Endometrial microvascular endothelial cells (primary cell): Measurements from ENCODE around the gene GLIPR2. TPM values are rescaled to one million over a fixed set of nuclear protein-coding genes. Genes with fewer than 3 reads are reported as not detected.
"Not testable (repeated sequence)": the region's sequence is repeated elsewhere in the genome, so short reads cannot be mapped to it uniquely, and the experiment has no call there.

Source experiments
- in situ Hi-C: cut with HindIII; loops from 2 replicates; pipeline ENCODE4 v1.10.0; 2017; ENCODE audit warnings: low sequenced_read_pairs, low pct_unique_long_range_greater_than_20kb; ENCODE audit errors: inconsistent ontology term
- total RNA-seq: library from RNA; depleted of rRNA; stranded (reverse); fragments of >200 nt; gene quantifications from one replicate; pipeline ENCODE4 v1.2.3, GENCODE V29; 2015; ENCODE audit errors: inconsistent ontology term

GLIPR2 gene
- total RNA-seq = 35.7 TPM

DNA sequence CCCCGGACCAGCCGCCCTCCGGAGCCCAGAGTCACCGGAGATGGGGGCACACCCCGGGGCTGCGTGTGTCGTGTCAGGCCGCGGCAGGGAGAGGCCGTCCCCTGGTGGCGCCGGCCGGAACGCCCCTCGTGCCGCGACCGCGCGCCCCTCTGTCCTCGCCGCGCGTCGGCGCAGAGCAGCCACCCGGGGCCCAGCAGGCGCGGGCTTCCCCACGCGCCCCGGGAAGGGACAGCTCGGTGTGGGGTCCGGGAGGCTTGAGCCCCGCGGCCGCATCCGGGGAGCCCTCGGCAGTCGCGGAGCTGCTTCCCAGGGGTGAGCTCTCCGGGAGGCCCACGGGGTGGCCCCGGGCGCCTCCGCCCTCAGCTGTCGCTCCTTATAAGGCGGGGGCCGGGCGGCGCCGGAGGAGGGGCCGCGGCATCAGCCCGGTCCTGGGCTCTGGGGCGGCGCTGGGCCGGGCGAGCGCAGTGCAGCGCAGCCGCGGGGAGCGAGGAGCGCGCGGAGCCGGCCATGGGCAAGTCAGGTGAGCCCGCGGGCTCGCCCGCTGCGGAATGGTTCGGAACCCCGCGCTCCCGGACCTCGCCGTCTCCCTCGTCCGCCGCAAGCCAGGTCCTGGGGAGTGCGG lies at the start of gene GLIPR2:
Gene GLIPR2, plus strand, starts transcription at position 462 of the 622 bp plus-strand sequence. Its CDS starts 46 bp downstream, at position 508.
- in situ Hi-C loops = no loop called here

GRCh38 chr9:36087054-36087453 lies 49.5 kb upstream of the GLIPR2 start:
- in situ Hi-C loops = not testable (repeated sequence)

DNA sequence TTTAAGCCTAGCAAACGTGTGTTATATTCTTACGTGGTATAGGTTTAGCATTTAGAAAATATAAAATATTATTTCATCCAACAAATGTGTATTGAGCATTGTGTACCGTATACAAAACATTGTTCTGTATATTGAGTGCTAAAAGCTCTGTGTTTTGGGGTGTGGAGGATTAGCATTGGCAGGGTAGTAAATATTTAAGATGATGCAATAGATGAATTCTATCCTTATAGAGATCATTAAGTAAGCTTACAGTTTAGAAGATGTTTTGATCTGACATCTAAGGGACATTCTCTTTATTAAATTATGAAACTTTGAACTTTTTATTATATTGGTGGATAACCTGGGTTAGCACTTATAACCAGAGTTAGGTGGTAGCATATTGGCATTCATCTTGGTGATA lies 48.5 kb upstream of the GLIPR2 start:
- in situ Hi-C loops = no loop called here

DNA sequence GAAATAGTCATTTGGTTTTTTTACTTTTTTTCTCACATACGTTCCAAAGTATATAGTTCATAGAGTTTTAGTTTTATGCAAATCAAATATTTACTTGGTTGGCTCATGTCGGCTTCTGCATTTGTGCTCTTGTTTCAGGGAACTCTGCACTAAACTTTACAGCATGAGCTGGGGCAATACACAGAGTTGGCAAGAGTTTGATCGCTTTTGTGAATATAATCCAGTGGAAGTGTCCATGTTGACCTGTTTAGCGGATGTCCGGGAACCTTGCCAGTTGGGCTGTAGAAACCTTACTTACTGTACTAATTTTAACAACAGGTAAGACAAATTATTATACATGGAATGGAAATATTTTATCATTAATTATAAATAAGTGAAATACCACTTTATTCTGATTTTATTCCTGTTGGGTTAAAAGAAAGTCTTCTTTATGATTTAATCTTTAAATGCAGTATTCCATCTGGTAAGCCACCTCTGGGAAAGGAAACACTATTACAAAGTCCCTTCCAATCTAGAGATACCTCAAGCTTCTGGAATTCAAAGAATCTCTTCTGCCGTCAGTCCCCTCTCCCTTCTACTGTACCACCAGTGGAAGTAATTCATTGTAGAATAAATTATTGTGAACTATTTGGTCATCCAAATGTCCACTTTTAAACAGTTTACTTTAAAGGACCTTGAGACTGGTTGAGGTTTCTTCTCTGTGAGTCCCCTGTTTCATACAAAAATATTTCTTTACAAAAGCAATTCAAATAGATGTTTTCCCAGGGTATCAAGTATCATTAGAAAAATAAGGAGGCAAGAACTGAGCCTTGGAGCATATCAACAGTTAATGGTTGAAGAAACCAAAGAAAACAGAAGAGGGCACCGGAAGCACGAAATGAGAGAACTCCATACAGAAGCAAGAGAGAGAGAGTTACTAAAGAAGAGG lies 45.2 kb upstream of the GLIPR2 start:
- in situ Hi-C loops = no loop called here

GRCh38 chr9:36092014-36092413 lies 44.5 kb upstream of the GLIPR2 start:
- in situ Hi-C loops = no loop called here

DNA sequence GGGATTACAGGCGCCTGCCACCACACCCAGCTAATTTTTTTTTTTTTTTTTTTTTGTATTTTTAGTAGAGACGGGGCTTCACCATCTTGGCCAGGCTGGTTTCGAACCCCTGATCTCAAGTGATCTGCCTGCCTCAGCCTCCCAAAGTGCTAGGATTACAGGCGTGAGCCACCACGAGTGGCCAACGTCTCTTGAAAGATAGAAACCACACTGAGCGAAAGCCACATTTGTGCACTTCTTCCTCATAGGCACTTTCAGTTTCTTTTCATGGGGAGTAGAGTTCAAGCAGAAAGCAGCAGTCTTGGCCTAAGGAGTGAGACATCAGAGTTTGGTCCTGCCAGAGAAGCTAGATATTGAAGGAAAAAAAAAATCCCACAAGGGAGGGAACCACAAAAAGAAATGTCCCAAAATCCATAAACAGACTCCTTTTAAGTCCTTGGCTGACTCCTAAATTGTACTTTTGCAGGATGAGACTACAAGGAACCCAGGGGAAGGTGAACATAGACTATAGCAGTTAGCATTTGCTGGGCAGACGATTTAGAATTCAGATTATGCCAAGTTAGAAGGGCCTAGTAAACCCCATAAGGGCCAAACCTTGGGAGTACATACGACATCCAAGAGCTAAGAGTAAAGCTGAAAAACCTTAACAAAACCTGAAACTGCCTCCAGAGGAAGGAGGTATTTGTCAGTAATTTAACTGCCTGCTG lies 43.9 kb upstream of the GLIPR2 start:
- in situ Hi-C loops = no loop called here

DNA sequence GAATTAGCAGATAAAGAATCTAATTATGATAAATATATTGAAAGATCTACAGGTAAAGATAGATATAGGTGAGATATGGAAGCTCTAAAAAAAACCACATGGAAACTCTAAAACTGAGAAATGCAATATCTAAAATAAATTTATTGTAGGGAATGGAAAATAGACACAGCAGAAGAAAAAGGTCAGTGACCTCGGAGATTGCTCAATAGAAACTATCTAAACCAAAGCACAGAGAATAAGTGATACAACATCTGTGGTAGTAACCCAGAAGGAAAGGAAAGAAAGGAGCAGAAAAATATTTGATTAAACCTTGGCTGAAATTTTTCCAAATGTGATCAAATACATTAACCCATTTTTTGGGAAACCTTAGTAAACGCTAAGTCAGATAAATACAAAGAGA lies 43.1 kb upstream of the GLIPR2 start:
- in situ Hi-C loops = no loop called here

DNA sequence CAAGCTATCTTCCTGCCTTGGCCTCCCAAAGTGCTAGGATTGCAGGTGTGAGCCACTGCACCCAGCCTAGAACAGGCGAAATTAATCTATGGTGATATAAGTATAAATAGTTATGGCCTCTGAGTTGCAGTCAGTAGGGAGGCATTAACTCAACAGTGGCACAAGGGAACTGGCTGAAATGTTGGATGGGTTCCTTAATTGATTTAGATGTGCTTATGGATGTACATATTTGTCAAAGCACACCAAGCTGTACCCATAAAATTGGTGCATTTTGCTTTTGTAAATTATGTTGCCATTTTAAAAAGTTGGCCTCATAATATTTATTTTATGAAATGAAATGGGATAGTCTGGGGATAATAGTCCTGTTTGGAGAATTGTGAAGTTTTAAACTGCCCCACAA lies 36.8 kb upstream of the GLIPR2 start:
- in situ Hi-C loops = no loop called here

DNA sequence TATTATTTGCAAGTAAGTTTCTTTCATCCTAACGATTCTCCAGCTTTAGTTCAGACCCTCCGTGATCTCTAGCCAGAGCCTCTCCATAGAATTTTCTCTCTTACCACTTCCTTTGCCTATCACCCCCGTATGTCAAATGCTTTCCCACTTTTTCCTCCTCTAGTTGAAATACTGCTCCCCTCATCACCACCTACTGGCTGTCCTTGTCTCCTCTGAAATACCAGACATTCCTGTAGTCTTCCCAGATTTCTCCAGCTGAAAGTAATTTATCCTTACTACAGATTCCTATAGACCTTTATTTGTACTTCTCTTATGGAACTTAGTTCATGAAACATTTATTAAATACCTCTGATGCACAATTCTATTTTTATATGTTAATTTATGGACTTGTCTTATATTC lies 36.0 kb upstream of the GLIPR2 start:
- in situ Hi-C loops = no loop called here

DNA sequence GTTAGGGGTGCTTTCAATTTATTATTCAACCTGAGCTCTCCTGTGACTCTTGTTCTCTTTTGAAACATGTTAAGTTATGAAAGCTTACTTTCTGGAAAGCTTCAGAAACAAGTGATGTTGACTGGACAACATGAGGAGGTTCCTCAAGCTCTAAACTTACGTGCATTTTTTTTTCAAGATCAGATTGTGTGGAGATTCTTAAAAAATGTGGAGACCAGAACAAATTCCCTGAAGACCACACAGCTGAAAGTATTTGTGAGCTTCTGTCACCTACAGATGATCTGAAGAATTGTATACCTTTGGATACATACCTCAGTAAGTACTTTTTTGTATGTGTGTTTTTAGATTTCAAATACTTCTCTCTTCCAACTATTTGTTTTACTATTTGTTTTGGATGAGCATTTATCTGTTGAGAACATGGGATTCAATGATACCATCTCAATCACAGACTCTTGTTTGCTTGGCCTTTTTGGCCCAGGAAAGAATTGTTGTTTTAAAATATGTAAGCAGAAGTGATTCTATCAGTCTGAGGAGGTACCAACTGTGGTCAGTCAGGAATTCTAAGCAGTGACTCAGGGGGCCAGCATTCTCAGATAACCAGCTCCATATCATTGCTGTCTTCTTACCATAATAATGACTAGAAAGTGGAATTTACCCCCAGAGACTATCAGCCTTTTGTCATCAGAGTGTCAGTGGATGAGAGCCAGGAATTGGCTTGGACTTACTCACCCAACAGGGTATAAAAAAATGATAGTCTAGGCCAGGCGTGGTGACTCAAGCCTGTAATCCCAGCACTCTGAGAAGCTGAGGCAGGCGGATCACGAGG lies 34.4 kb upstream of the GLIPR2 start:
- in situ Hi-C loops = no loop called here

- in situ Hi-C loops = no loop called here
Observed at GRCh38 chr9:36102742-36103495, 33.6 kb upstream of the GLIPR2 start.

GRCh38 chr9:36109071-36109470 lies 27.5 kb upstream of the GLIPR2 start:
- in situ Hi-C loops = no loop called here

- in situ Hi-C loops = no loop called here
Observed at GRCh38 chr9:36110434-36110833, 26.1 kb upstream of the GLIPR2 start.

GRCh38 chr9:36112516-36112915 lies 24.0 kb upstream of the GLIPR2 start:
- in situ Hi-C loops = no loop called here

- in situ Hi-C loops = no loop called here
Observed at GRCh38 chr9:36113999-36114398, 22.5 kb upstream of the GLIPR2 start.

- in situ Hi-C loops = no loop called here
Observed at GRCh38 chr9:36116593-36116992, 19.9 kb upstream of the GLIPR2 start.

GRCh38 chr9:36118201-36118600 lies 18.3 kb upstream of the GLIPR2 start:
- in situ Hi-C loops = no loop called here

GRCh38 chr9:36118706-36119105 lies 17.8 kb upstream of the GLIPR2 start:
- in situ Hi-C loops = no loop called here
